ENCODE results near the gene CACNA1C.
"Not testable (repeated sequence)": the region's sequence is repeated elsewhere in the genome, so short reads cannot be mapped to it uniquely, and the experiment has no call there.

Gene CACNA1C

DNA sequence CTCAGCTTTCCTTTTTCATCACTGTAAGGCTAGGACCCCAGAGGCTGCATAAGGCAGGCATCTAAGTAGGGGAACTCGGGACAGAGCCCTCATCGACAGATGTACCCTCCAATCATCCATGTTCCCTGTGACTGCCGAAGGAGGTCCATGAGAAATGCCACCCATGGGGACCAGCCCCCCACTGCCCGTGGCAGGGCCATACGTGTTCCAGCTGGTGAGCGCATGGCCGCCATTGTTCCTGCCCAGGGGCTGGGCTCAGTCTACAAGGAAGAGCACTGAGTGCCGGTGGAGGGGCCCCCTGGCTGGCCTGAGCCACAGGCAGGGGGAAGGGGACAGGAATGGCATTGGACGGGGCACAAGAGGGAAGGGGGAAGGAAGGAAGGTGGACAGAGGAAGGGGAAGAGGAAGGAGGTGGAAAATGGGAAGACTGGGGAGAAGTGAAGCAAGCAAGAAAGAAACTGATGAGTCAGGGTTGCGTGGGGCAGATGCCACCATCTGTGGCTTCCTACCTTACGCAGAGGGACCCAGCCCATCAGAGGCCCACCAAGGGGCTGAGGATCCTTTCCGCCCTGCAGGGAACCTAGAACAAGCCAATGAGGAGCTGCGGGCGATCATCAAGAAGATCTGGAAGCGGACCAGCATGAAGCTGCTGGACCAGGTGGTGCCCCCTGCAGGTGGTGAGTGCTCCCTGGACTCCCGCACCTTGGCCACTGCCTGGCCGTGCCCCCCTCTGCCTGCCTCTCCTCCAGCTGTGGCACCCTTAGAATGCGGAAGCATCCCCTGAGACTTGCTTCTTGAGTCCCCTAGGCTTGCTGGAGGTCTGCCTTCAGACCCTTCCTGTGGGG, 621.4 kb downstream of the CACNA1C start:
- no peak for DNase-seq (ENCODE audit: low read depth in 2 of 2)

DNA sequence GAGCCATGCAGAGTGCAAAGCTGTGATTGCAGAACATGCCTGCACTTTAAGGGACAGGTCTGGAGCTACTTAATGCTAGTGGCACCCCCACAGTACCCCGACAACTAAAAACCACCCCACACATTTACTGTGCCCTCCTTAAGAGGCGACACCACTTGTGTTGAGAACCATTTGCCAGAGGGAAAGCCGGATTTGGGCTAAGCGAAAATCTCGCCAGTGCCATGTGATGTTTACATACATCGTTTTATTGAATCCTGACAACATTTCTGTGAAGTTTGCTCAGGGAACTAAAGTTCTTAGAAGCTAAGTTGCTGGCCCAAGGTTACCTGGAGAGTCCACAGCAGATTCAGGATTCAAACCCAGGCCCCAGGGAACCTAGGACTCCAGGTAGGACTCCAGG, 623.0 kb downstream of the CACNA1C start:
- DNase-seq (ENCODE audit: low read depth in 2 of 2) = no peak

DNA sequence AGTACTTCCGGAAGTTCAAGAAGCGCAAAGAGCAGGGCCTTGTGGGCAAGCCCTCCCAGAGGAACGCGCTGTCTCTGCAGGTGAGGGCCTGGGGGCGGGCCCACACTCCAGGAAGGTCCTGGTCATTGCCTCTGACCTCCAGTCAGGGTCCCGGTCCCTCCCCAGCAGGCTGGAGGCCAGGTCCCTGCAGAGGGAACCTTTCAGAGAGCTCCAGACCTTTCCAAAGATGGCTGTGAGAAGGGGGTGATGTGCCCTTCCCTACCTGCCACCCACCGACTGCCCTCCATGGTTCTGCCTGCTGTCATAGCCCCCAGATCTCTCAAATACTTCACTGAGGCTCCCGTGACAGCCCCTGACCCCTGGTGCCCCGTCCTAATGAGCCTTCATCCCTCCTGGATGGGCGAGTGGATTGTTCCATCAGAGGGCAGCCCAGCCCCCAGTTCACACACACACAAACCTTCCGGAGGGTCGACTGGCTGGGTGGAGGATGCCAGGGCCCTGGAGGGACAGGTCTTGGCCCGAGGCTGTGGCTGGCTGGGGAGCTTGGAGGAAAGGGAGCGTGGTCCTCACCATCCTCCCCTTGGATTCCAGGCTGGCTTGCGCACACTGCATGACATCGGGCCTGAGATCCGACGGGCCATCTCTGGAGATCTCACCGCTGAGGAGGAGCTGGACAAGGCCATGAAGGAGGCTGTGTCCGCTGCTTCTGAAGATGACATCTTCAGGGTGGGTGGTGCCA, 624.5 kb downstream of the CACNA1C start:
- no peak for DNase-seq (ENCODE audit: low read depth in 2 of 2)

- no peak for DNase-seq (ENCODE audit: low read depth in 2 of 2)
Measured at GRCh38 chr12:2678426-2678825, 625.6 kb downstream of the CACNA1C start.

DNA sequence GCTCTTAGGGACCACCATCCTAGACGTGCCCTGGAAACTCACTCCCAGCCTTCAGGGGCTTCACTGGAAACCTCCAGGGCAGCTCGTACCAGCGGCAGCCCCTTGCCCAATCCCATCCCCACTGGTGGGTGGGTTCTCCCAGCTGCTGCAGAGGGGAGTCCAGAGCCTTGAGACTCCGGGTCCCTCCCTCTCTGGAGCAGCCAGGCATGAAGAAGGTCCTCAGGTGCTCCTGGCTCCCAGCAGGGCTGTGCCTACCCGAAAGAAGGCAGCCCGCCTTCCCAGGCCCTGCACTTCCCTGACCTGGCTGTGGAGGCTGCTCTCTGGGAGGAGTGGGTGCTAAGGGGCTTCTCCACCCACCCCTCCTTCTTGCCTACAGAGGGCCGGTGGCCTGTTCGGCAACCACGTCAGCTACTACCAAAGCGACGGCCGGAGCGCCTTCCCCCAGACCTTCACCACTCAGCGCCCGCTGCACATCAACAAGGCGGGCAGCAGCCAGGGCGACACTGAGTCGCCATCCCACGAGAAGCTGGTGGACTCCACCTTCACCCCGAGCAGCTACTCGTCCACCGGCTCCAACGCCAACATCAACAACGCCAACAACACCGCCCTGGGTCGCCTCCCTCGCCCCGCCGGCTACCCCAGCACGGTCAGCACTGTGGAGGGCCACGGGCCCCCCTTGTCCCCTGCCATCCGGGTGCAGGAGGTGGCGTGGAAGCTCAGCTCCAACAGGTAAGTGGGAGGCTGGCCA, 626.5 kb downstream of the CACNA1C start:
- no peak for DNase-seq (ENCODE audit: low read depth in 2 of 2)

DNA sequence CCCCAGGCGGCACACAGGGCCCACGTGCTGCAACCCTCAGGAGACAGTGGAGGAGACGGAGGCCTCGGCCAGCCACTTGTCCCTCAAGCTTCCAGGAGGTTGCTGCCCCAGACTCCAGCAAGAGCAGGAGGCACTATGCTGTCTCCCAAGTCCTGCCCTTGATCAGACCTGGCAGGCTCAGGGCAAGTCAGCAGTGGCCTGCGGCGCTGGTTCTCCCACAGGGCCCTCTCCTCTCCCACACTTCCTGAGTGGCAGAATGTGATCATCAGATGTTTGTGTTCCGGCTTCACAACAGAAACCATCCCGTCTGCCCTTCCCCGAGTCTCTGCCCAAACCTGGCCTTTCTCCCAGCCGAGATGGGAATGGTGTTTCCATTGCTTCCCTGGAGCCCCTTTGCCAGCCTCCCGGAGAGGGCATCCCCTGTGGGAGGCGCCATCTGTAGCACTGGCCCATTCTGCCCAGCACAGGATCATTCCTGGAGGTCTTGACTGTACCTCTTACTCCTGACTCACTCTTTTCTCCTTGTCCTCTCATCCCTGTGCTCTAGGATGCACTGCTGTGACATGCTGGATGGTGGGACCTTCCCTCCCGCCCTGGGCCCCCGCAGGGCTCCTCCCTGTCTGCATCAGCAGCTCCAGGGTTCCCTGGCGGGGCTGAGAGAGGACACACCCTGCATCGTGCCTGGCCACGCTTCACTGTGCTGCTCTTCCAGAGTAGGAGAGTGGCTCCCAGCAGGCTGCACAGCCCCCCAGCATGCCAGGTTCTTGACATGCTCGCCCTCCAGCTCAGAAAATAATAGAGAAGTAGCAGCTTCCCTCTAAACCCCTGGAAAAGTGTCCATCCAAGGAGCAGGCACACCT, 627.3 kb downstream of the CACNA1C start:
- DNase-seq (ENCODE audit: low read depth in 2 of 2) = no peak

- no peak for DNase-seq (ENCODE audit: low read depth in 2 of 2)
Measured at GRCh38 chr12:2680676-2681039, 627.9 kb downstream of the CACNA1C start.

GRCh38 chr12:2681450-2682205, 628.8 kb downstream of the CACNA1C start:
- DNase-seq (ENCODE audit: low read depth in 2 of 2) = no peak

- no peak for DNase-seq (ENCODE audit: low read depth in 2 of 2)
Measured at GRCh38 chr12:2682296-2683251, 629.8 kb downstream of the CACNA1C start.

DNA sequence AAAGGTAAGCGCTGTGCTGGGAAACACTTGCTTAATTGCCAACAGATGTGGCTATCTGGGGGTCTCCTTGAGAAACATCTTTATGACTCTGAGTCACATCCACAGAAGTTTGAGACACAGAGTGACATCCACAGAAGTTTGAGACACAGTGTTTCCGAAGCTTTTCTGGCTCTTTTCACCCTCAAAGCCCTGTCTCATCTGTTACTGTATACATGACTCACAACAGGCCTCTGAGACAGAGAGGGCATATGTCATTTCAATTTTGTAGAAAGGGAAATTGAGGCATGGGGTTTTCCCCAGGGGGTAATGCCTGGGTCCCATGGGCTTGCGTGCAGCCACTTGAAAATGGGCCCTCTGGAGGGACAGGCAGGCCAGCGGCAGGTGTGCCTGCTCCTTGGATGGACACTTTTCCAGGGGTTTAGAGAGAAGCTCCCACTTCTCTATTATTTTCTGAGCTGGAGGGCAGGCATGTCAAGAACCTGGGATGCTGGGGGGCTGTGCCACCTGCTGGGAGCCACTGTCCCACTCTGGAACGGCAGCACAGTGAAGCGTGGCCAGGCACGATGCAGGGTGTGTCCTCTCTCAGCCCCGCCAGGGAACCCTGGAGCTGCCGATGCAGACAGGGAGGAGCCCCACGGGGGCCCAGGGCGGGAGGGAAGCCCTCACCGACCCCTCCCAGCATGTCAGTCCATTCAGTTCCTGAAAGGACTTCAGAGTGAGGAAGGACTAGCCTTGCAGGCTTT, 630.7 kb downstream of the CACNA1C start:
- no peak for DNase-seq (ENCODE audit: low read depth in 2 of 2)

DNA sequence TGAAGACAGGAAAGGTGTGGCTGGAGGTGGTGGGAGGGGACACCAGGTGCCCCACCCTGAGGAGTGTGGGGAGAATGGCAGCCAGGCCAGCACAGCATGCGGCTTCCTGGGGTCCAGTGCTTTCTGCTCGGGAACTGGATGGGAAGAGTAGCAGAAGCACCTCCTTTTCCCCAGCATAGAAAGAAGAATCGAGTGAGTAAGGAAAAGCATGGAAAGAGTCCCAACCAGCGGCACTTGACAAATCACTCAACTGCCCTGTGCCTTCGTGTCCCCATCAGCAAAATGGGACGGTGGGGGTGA, 631.2 kb downstream of the CACNA1C start:
- not testable (repeated sequence) for DNase-seq (ENCODE audit: low read depth in 2 of 2)

DNA sequence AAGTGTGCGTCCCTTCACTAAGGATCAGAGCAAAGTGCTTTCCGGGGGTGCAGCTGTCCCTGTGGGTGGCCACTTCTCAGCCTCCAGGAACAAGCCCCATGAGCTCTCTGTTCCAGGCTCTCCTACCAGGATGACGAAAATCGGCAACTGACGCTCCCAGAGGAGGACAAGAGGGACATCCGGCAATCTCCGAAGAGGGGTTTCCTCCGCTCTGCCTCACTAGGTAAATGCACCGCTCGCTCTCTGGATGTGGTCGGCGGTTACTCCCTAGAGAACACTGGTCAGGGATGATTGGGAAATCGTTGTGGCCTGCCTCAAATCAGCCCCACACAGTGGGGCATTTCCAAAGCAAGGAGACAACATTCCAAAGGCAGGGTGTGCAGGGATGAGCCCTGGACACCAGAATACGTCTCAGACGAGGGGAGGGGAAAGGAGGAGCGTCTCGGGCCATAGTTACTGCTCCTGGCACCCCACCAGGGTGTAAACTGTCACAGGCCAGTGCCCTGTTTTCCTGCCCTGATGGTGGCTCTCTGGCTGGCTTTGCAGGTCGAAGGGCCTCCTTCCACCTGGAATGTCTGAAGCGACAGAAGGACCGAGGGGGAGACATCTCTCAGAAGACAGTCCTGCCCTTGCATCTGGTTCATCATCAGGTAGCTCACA, 633.0 kb downstream of the CACNA1C start:
- not testable (repeated sequence) for DNase-seq (ENCODE audit: low read depth in 2 of 2)

- no peak for DNase-seq (ENCODE audit: low read depth in 2 of 2)
Measured at GRCh38 chr12:2686280-2686646, 633.5 kb downstream of the CACNA1C start.

- DNase-seq (ENCODE audit: low read depth in 2 of 2) = no peak
Measured at GRCh38 chr12:2687058-2687457, 634.3 kb downstream of the CACNA1C start.

DNA sequence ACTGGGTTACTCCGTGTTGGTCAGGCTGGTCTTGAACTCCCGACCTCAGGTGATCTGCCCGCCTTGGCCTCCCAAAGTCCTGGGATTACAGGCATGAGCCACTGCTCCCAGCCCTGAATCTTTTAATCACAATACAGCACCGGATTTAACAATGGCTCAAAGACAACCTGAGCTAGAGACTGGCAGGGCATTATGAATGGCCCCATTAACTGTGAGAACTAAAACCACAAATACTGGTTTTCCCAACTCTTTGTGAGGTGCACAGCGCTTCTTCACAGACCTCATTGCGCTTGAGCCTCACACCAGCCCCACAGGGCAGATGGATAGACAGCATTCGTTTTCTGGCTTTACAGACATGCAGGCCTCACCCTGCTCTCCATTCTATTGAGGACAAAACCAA, 634.9 kb downstream of the CACNA1C start:
- DNase-seq (ENCODE audit: low read depth in 2 of 2) = no peak

DNA sequence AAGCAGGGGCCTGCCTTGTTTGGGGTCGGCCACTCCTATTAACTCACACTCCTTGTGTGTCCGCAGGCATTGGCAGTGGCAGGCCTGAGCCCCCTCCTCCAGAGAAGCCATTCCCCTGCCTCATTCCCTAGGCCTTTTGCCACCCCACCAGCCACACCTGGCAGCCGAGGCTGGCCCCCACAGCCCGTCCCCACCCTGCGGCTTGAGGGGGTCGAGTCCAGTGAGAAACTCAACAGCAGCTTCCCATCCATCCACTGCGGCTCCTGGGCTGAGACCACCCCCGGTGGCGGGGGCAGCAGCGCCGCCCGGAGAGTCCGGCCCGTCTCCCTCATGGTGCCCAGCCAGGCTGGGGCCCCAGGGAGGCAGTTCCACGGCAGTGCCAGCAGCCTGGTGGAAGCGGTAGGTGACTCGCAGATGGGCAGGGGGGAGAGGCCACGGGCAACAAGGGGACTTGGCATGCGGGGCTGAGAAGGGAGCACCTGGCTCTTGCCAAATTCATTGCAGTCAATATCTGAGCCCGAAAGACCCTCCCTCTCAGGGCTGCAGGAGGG, 635.7 kb downstream of the CACNA1C start:
- no peak for DNase-seq (ENCODE audit: low read depth in 2 of 2)

- no peak for DNase-seq (ENCODE audit: low read depth in 2 of 2)
Measured at GRCh38 chr12:2689393-2689792, 636.6 kb downstream of the CACNA1C start.

- no peak for DNase-seq (ENCODE audit: low read depth in 2 of 2)
Measured at GRCh38 chr12:2689879-2690278, 637.1 kb downstream of the CACNA1C start.

All from stimulated activated CD8-positive, alpha-beta memory T cell treated with anti-CD3 and anti-CD28 coated beads, Interleukin-2, amount 100 ng/mL, for 1 hour (primary cell).